ENCODE results near the gene SEPTIN7.
A peak's percentile ranks its signal among the peaks of the same experiment; 100 is the strongest.

GRCh38 chr7:35839860-35840854 lies 39.3 kb downstream of the SEPTIN7 start:
- TF ChIP-seq POLR2A (IDR thresholded peaks at IDR 0.05; ENCODE audit: borderline replicate concordance, extremely low read depth, insufficient read depth, insufficient read length) = no peak
- TF ChIP-seq CTCF (IDR thresholded peaks at IDR 0.05 in 2 of 3, conservative IDR thresholded peaks at IDR 0.05 in 1 of 3; ENCODE audit: borderline replicate concordance in 1 of 3, insufficient read depth in 1 of 3, low read depth in 2 of 3, low read length in 2 of 3) = peak in 2 of 3 experiments; percentile 6 to 25; a peak in 1 of 6 replicates
- no peak for TF ChIP-seq JUND (IDR thresholded peaks at IDR 0.05)
- no peak for TF ChIP-seq RAD21 (IDR thresholded peaks at IDR 0.05; ENCODE audit: low read depth)
- no peak for TF ChIP-seq SIN3A (IDR thresholded peaks at IDR 0.05; ENCODE audit: low read depth)
- TF ChIP-seq MAX (IDR thresholded peaks at IDR 0.05) = no peak
- no peak for TF ChIP-seq CEBPB (IDR thresholded peaks at IDR 0.05; ENCODE audit: low read depth)
- no peak for TF ChIP-seq EZH2phosphoT487 (IDR thresholded peaks at IDR 0.05; ENCODE audit: borderline replicate concordance)
- TF ChIP-seq ZBTB33 (IDR thresholded peaks at IDR 0.05; ENCODE audit: extremely low read depth, insufficient replicate concordance, low read length) = no peak
- no peak for TF ChIP-seq REST (IDR thresholded peaks at IDR 0.05; ENCODE audit: low read depth)
- TF ChIP-seq SP1 (IDR thresholded peaks at IDR 0.05; ENCODE audit: low read depth) = no peak

Measured in HCT116 (cell line).